Measurements from ENCODE around the gene CXCL12. TPM values are rescaled to one million over a fixed set of nuclear protein-coding genes. Genes with fewer than 3 reads are reported as not detected.
A peak's percentile ranks its signal among the peaks of the same experiment; 100 is the strongest.

Gene CXCL12
- total RNA-seq, 1 donor from 2014 or later = 2.2 TPM

DNA sequence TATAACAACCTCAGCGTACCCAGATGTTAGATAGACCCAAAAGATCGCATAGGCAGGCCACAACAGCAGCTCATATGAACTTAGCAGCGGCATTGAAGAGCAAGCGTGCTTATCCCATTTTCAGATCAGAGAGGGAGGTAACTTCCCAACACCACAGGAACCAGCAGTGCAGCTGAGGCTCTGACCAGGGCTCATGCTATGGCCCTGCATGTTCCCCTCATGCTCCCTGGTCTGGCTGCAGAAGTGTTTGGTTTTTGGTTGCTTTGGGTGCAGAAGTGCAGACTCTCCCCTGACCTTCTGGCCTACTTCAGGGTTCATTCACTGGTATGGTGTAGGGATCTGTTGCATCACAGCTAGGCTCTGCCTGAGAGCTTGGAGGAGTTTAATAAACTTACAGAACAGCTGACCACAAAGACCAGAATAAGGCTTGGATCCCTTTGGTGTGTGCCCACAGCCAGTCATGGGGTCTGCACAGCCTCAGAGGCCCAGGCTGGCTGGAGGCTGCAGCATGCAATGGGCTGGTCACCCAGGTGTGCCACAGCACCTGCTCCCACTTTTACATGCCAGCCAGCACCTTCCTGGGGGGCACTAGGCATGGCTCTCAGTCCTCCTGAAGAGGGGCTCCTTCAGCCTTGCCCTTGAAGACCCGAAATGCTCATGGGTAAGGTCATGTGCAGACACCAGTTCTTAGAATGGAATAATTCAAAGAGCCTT, 9.1 kb upstream of the CXCL12 start:
- peaks cover 6% of the 10 kb centered on the region for H3K9me3 Mint-ChIP-seq (ENCODE audit: unreplicated experiment)
- peaks cover 6% of the 10 kb centered on the region for H3K27me3 Mint-ChIP-seq (ENCODE audit: unreplicated experiment)
- H3K36me3 Mint-ChIP-seq (ENCODE audit: unreplicated experiment) = no peaks in the 10 kb centered on the region
- peaks cover 2% of the 10 kb centered on the region for H3K4me1 Mint-ChIP-seq (ENCODE audit: low read depth, unreplicated experiment)
- H3K27ac Mint-ChIP-seq (ENCODE audit: unreplicated experiment) = no peak overlapping the region
- TF ChIP-seq, protein P1, sequence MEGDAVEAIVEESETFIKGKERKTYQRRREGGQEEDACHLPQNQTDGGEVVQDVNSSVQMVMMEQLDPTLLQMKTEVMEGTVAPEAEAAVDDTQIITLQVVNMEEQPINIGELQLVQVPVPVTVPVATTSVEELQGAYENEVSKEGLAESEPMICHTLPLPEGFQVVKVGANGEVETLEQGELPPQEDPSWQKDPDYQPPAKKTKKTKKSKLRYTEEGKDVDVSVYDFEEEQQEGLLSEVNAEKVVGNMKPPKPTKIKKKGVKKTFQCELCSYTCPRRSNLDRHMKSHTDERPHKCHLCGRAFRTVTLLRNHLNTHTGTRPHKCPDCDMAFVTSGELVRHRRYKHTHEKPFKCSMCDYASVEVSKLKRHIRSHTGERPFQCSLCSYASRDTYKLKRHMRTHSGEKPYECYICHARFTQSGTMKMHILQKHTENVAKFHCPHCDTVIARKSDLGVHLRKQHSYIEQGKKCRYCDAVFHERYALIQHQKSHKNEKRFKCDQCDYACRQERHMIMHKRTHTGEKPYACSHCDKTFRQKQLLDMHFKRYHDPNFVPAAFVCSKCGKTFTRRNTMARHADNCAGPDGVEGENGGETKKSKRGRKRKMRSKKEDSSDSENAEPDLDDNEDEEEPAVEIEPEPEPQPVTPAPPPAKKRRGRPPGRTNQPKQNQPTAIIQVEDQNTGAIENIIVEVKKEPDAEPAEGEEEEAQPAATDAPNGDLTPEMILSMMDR (IDR thresholded peaks at IDR 0.05; ENCODE audit: partially characterized antibody, unreplicated experiment) = no peak
- DNase-seq = no peak
- H3K4me3 Mint-ChIP-seq (ENCODE audit: unreplicated experiment) = no peak overlapping the region

DNA sequence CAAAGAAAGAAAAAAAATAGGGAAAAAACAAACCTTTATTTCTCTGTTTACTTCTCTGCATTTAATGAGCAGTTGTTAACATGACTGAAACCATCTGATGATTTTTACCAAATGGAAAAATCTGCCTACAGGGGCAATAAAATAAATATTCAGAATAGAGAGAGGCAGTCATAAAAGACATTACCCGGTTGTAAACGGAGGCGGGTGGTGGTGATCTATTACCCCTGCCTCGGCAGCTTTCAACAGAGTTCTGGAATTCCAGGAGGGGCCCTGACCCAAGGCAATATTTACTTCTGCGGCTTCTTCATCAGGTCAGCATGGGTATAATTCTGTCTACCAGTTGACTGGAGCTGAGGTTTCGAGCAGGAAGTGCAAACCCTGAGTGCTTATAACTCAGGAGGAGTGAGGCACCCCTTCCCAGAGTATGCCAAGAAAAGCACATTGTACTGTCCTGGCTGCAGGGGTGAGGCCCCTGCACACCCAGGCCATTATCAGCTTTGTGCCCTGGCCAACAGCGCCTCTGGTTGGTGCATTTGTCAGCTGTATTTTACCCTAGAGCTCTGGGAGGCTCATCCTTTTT, 8.2 kb upstream of the CXCL12 start:
- Mint-ChIP-seq H3K4me3 (ENCODE audit: unreplicated experiment) (no peak overlapping the region), H3K27ac (ENCODE audit: unreplicated experiment) (no peak overlapping the region), H3K4me1 (ENCODE audit: low read depth, unreplicated experiment) (peaks cover 2% of the 10 kb centered on the region), H3K27me3 (ENCODE audit: unreplicated experiment) (peaks cover 6% of the 10 kb centered on the region), H3K9me3 (ENCODE audit: unreplicated experiment) (peaks cover 6% of the 10 kb centered on the region), H3K36me3 (ENCODE audit: unreplicated experiment) (no peaks in the 10 kb centered on the region)
- DNase-seq = no peak
- TF ChIP-seq, protein P1 (IDR thresholded peaks at IDR 0.05; ENCODE audit: partially characterized antibody, unreplicated experiment) = no peak

DNA sequence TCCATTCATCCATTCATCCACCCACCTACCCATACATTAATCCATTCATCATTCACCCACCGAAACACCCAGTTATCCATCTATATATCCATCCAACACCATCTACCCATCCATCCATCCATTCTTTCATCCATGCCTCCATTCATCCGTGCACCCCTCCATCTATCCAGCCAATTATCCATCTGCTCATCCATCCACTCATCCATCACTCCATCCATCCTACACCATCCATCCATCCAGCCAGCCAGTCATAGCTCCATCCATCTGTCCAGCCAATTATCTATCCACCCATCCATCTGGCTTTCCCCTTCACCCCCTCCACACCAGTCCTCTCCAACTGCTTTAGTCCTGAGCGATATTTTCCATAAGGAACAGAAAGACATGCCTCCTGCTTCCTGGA, 7.5 kb upstream of the CXCL12 start:
- Mint-ChIP-seq H3K4me1 (ENCODE audit: low read depth, unreplicated experiment) (peaks cover 2% of the 10 kb centered on the region), H3K36me3 (ENCODE audit: unreplicated experiment) (no peaks in the 10 kb centered on the region), H3K4me3 (ENCODE audit: unreplicated experiment) (peak overlapping the region; percentile 9)

DNA sequence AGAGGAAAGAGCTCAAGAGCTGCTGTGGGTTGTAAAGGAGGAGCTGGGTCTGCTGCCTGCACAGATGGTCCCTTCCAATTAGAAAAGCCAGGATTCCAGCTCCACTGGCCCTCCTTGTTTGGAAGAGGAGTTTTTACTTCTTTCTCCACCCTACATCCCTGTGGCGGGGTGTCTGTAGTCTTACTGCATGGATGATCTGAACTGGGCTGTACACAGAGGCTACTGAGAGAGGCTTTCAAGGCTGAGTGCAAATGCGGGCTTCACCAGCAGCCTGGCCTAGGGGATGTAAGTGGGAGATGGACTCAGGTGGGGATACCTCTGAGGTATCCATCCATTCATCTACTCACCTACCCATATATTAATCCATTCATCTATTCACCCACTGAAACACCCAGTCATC, 7.1 kb upstream of the CXCL12 start:
- H3K9me3 Mint-ChIP-seq (ENCODE audit: unreplicated experiment) = peaks cover 6% of the 10 kb centered on the region
- H3K27me3 Mint-ChIP-seq (ENCODE audit: unreplicated experiment) = peaks cover 6% of the 10 kb centered on the region
- no peak overlapping the region for H3K4me3 Mint-ChIP-seq (ENCODE audit: unreplicated experiment)
- peaks cover 2% of the 10 kb centered on the region for H3K4me1 Mint-ChIP-seq (ENCODE audit: low read depth, unreplicated experiment)
- no peak overlapping the region for H3K27ac Mint-ChIP-seq (ENCODE audit: unreplicated experiment)
- TF ChIP-seq, protein P1 (IDR thresholded peaks at IDR 0.05; ENCODE audit: partially characterized antibody, unreplicated experiment) = no peak
- DNase-seq = no peak
- no peaks in the 10 kb centered on the region for H3K36me3 Mint-ChIP-seq (ENCODE audit: unreplicated experiment)

More for the DNA sequence above, 7.5 kb upstream of the CXCL12 start:
- H3K27me3 Mint-ChIP-seq (ENCODE audit: unreplicated experiment) = peaks cover 6% of the 10 kb centered on the region
- H3K9me3 Mint-ChIP-seq (ENCODE audit: unreplicated experiment) = peaks cover 6% of the 10 kb centered on the region
- no peak for DNase-seq
- TF ChIP-seq, protein P1 (IDR thresholded peaks at IDR 0.05; ENCODE audit: partially characterized antibody, unreplicated experiment) = no peak
- no peak overlapping the region for H3K27ac Mint-ChIP-seq (ENCODE audit: unreplicated experiment)

DNA sequence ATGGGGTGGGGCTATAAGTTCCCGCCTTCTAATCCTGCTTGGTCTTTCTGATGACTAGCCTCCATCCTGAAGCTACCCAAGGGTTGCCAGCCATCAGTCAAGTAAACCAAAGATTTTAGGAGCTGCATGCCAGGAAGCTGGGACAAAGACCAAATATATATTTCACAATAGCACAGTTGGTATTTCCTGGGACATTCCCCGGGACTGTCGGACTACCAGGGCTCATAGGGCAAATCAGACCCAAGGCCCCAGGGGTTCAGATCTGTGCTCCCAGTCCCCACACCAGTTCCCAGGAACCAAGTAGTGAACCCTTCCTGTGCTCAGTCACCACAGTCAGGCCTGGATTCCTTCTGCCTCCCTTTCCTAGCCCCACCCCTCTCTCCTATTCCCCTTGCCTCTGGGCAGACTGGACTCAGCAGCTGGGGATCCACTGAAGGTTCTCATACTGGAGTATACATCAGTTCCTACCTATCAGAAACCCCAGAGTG, 5.7 kb upstream of the CXCL12 start:
- TF ChIP-seq, protein P1 (IDR thresholded peaks at IDR 0.05; ENCODE audit: partially characterized antibody, unreplicated experiment) = no peak
- peaks cover 5% of the 10 kb centered on the region for H3K9me3 Mint-ChIP-seq (ENCODE audit: unreplicated experiment)

More for the DNA sequence above, 5.7 kb upstream of the CXCL12 start:
- Mint-ChIP-seq H3K27ac (ENCODE audit: unreplicated experiment) (no peak overlapping the region), H3K4me3 (ENCODE audit: unreplicated experiment) (no peak overlapping the region), H3K27me3 (ENCODE audit: unreplicated experiment) (peaks cover 8% of the 10 kb centered on the region), H3K4me1 (ENCODE audit: low read depth, unreplicated experiment) (peaks cover 2% of the 10 kb centered on the region), H3K36me3 (ENCODE audit: unreplicated experiment) (no peaks in the 10 kb centered on the region)
- DNase-seq = no peak
